HL-60 (cell line): ENCODE data around the gene FLACC1.
"Not testable (repeated sequence)": the region's sequence is repeated elsewhere in the genome, so short reads cannot be mapped to it uniquely, and the experiment has no call there.

ENCODE experiments used
- DNase-seq, 2 experiments: peaks; one replicate each; pipeline ENCODE4 v3.0.0-alpha.2; 2010 to 2020; ENCODE audit warnings: low read depth in 1 of 2, low spot score in 1 of 2
- H3K27ac ChIP-seq: fragments of 250-450 bp; sonication (Bioruptor Pico); replicated peaks from 2 replicates; pipeline ENCODE4 v1.5.1; 2020; ENCODE audit warnings: mild to moderate bottlenecking, moderate library complexity
- H3K27me3 ChIP-seq: fragments of 250-450 bp; sonication (Bioruptor Pico); 2 replicates; pipeline ENCODE4 v1.5.1; 2021; ENCODE audit warnings: mild to moderate bottlenecking, moderate library complexity; ENCODE audit not compliant: insufficient read depth, poor library complexity, severe bottlenecking
- H3K4me3 ChIP-seq: replicated peaks from 2 replicates; pipeline ENCODE4 v1.5.1; 2011; ENCODE audit warnings: mild to moderate bottlenecking, control low read depth, low read length; ENCODE audit not compliant: insufficient read depth
- GABPA ChIP-seq: IDR thresholded peaks from 2 replicates; pipeline ENCODE4 v1.6.1; 2012; ENCODE audit warnings: low read depth
- SPI1 ChIP-seq: IDR thresholded peaks from 2 replicates; pipeline ENCODE4 v1.6.1; 2012; ENCODE audit warnings: low read depth, mild to moderate bottlenecking, borderline replicate concordance

The FLACC1 gene

DNA sequence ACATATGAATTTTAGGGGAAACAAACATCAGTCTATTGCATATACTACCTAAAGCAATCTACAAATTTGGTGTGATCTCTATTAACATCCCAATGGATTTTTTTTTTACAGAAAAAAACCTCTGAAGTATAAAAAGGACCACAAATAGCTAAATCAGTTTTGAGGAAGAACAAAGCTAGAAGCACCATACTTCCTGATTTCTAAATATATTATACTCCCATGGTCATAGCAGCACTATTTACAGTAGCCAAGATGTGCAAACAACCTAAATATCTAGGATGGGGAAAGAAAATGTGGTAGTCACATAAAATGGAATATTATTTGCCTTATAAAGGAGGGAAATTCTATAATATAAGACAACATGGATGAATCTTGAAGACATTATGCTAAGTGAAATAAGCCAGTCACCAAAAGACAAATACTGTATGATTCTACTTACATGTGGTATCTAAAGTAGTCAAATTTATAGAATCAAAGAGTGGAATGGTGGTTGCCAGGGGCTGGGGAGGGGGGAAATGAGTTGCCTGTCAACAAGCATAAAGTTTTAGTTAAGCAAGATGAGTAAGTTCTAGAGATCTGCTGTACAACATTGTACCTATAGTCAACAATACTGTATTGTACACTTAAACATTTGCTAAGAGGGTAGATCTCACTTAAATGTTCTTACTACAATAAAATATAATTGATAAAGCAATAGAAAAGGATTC lies 114.4 kb downstream of the FLACC1 start:
- no peak overlapping the region for H3K4me3 ChIP-seq
- H3K27me3 ChIP-seq: no peaks in the 10 kb centered on the region
- DNase-seq: no peak
- TF ChIP-seq GABPA (no peak), SPI1 (0 out of 2 replicates have a peak, but pooled peaks have one; percentile 14)
- H3K27ac ChIP-seq: no peak overlapping the region

DNA sequence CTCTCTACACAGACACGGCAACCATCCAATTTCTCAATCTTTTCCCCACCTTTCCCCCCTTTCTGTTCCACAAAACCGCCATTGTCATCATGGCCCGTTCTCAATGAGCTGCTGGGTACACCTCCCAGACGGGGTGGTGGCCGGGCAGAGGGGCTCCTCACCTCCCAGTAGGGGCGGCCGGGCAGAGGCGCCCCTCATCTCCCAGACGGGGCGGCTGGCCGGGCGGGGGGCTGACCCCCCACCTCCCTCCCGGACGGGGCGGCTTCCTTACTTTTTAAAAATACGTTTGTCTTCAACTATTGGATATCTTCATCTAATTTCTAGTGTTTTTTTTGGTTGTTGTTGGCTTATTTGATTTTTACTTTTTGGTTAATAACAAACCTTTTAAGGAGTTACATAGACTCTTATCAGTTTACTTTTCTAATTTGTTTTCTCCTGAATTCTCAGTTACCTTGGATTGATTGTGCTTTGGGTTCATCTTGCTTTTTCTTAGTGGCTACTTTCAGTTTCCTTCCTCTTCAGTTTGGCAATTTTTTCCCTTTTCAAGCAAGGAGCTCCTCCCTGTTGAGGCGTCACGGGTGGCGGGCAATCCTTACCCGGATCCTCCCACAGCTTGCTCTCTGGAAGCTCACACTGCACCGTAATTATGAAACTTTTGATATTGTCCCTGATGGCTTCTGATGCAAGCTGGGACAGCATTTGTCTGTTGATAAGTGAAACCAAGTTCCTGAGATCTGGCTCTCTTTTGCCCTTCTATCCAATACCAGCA lies 117.8 kb downstream of the FLACC1 start:
- peak overlapping the region; percentile 78 for H3K27ac ChIP-seq
- DNase-seq: peak; percentile 86 to 93
- not testable (repeated sequence) for H3K4me3 ChIP-seq, H3K27me3 ChIP-seq
